Fibroblast of lung (primary cell): ENCODE results near the gene SERTAD2.

Source experiments
- EZH2 ChIP-seq: IDR thresholded peaks from 2 replicates; pipeline ENCODE4 v1.5.1; 2012; ENCODE audit warnings: low read length, control low read depth, mild to moderate bottlenecking; ENCODE audit errors: missing control alignments
- TF ChIP-seq, protein P1 (sequence below), 2 donors: IDR thresholded peaks in 1 of 2; conservative IDR thresholded peaks in 1 of 2; 1 replicate in 1 of 2; 2 replicates in 1 of 2; pipeline ENCODE4 v1.5.1; 2011 to 2012; ENCODE audit warnings: low read length in 2 of 2, control low read depth in 1 of 2, inconsistent platforms in 1 of 2, low read depth in 1 of 2, mild to moderate bottlenecking in 1 of 2

DNA sequence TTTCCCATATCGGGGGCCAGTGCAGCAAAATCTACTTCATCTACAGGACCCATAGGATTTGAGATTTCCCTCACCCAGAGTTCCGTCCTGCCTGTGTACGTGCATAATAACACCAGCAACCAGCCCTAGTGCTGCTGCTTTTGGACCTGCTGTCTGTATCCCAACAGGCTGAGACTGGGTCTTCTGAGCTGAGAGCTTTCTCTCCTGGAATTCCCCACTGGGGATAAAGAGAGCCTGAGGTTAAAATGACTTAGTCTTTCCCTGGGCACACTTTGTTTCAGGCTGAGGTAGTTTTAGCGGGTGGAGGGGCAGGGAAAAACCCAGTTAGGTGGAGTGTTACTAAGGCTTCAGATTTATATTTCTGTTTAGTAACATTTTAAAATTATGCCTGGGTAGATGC, 62.5 kb downstream of the SERTAD2 start:
- TF ChIP-seq EZH2 = no peak
- TF ChIP-seq, protein P1, sequence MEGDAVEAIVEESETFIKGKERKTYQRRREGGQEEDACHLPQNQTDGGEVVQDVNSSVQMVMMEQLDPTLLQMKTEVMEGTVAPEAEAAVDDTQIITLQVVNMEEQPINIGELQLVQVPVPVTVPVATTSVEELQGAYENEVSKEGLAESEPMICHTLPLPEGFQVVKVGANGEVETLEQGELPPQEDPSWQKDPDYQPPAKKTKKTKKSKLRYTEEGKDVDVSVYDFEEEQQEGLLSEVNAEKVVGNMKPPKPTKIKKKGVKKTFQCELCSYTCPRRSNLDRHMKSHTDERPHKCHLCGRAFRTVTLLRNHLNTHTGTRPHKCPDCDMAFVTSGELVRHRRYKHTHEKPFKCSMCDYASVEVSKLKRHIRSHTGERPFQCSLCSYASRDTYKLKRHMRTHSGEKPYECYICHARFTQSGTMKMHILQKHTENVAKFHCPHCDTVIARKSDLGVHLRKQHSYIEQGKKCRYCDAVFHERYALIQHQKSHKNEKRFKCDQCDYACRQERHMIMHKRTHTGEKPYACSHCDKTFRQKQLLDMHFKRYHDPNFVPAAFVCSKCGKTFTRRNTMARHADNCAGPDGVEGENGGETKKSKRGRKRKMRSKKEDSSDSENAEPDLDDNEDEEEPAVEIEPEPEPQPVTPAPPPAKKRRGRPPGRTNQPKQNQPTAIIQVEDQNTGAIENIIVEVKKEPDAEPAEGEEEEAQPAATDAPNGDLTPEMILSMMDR (conservative IDR thresholded peaks at IDR 0.05 in 1 of 2, IDR thresholded peaks at IDR 0.05 in 1 of 2; ENCODE audit: low read depth in 1 of 2, low read length in 2 of 2) = no peak
